ENCODE measurements around the gene CDKAL1.
"Not testable (repeated sequence)": the region's sequence is repeated elsewhere in the genome, so short reads cannot be mapped to it uniquely, and the experiment has no call there.

CDKAL1 gene

DNA sequence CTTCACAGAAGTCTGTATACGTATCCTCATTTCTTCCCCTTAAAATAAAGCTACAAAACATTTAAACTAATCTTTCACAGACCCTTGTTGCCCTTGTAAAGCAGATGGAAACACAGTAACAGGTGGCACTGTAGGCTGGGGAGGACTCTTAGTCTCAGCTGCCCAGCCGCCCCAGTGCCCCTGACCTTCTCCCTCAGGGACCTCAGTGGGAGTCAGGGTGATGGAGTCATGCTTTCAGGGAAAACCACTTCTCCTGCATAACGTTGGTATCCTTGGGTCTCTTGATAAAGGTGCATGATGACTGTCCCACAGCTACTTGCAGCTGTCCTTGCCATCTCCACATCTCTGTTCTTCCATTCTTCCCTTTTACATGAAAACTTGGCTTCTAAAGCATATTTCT is 198.6 kb downstream of the CDKAL1 start:
- DNase-seq (ENCODE audit: low spot score) (no peak), FAIRE-seq (no peak)

DNA sequence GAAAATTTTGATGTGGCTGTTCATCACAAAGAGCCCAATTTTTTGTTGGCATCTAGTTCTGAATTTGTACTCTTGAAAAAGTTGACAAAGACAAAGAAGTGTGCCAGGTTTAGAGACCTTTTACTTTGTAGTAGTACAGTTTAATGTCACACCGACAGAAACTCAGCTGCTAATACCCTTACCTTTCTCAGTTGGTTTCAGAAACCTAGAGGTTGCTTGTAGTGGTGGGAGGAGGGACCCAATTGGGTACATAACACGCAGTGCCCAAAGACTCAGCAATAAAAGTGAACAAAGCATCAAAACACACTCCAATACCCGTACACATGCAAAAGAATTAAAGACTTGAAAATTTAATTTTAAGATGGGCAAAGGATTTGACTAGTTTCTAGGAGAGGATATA is 203.7 kb downstream of the CDKAL1 start:
- no peak for FAIRE-seq
- DNase-seq (ENCODE audit: low spot score) = no peak

DNA sequence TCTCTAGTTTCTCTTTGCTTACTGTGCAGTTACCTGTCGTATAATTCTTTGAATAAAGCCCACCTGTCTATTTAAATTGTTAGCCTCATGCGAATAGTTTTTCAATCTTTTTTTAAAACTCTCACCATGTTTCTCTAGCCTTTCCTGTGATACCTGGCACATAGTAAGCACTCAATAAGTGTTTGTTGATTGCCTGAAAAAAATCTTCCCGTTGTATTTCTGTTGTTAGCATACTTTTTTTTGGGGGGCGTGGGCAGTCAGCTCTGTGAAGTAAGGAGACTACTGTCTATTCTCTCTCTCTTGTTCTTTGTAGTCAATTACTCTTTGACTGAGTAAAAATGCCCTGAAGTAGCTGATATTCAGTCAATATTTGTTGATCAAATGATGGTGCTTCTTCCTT is 205.8 kb downstream of the CDKAL1 start:
- FAIRE-seq = no peak

DNA sequence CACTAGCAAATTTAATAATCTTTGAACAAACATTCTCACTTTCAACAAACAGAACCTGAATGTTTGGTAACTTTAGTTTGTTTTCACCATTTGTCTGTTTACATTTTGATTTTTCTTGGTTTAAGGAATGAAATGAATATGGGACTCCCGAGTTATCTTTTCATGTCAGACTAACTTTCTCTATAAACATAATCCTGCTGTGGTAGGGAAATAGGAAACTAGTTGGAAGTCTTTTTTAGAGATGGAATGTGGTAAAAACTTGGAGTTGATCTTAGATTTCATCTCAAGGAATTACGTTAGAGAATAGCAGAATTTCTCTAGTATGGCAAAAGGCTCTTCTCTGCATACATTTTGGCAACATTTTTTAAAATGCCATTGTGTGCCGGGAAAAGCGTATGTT is 206.5 kb downstream of the CDKAL1 start:
- DNase-seq (ENCODE audit: low spot score) (no peak), FAIRE-seq (no peak)

More for the DNA sequence above, 205.8 kb downstream of the CDKAL1 start:
- no peak for DNase-seq (ENCODE audit: low spot score)

DNA sequence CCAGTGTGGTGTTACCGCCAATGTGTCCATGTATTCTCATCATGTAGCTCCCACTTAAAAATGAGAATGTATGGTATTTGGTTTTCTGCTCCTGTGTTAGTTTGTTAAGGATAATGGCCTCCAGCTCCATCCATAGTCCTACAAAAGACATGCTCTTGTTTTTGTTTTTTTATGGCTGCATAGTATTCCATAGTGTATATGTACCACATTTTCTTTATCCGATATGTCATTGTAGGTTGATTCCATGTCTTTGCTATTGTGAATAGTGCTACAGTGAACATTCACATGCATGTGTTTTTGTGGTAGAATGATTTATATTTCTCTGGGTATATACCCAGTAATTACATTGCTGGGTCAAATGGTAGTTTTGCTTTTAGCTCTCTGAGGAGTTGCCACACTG is 207.2 kb downstream of the CDKAL1 start:
- DNase-seq (ENCODE audit: low spot score) = no peak
- no peak for FAIRE-seq

DNA sequence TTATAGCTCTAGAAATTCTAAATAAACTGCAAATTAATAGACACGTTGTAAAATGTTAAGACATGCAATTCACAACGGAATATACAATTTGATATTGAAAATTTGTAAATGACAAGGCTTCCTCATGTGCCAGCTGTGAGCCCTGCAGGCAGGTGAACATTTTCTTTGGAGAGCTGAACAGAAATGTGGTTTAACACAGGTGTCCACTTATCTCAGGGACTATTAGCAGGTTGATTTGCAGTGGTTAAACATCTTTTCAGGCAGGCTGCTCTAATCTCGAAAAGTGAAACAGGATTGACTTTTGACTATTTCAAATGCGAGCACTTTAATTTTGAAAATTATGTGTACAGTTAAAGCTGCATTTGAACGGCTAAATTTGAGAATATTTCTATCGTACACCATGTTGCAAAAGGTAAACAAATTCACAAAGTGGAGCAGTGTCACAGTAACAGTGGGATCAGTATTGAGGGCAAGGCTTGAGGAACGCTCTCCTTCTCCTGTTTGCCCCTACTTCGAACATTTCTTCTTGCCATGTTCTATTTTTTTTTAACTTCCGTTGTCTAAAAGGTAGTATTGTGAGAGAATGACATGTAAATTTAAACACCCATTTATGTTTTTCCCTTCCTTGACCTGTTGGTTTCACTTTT is 210.8 kb downstream of the CDKAL1 start:
- DNase-seq (ENCODE audit: low spot score) (no peak), FAIRE-seq (no peak)

DNA sequence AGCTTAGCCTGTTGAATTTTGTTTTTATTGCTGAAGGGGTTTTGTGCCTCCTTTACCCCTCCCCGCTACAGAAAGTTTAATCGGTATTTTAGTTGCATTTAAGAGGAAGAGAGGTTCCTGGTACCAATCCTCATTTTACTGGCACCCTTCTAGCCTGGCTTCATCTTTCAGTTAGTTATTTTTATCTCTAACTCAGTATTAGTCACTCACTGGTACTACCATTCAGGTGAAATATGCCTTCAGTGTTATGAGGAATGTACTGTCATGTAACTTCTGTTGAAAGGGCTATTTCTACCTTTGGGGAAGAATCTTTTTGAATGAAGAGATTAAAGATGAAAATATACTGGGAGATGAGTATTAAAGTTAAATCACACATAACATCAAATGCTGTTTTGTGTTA is 211.8 kb downstream of the CDKAL1 start:
- DNase-seq (ENCODE audit: low spot score) (peak; percentile 18), FAIRE-seq (peak; percentile 74)

DNA sequence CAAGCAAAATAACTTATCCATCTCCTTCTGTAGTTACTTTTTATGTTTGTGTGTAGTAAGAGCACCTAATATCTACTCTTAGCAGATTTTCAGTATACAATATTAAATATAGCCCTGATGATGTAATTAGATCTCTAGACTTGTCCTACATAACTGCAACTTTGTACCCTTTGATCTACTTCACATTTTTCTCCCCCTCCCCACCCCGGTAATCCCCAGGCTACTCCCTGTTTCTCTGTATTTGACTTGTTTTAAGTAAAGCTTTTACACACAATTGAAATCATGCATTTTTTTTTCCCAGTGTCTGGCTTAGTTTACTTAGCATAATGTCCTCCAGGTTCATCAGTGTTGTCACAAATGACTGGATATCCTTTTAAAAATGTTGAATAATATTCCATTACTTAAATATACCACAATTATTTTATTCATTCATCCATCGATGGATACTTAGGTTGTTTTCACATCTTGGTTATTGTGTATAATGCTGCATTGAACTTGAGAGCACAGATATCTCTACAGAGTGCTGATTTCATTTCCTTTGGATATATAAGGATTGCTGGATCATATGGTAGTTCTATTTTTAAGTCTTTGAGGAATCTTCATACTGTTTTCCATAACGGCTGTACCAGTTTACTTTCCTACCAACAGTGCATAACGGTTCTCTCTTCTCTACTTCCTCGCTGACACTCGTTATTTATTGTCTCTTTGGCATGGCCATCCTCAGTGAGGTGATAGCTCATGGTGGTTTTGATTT is 212.7 kb downstream of the CDKAL1 start:
- no peak for FAIRE-seq

DNA sequence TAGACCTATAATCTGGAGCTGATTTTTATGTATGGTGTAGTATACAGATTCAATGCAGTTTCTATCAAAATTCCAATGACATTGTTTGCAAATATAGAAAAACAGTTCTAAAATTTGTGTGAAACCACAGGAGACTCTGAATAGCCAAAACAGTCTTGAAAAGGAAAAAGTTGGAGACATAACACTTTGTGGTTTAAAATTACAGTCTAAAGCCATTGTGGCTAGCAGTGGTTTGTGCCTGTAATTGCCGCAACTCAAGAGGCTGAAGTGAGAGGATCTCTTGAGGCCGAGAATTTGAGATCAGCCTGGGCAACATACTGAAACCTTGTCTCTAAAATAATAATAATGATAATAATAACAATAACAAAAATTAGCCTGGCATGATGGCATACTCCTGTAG is 213.7 kb downstream of the CDKAL1 start:
- FAIRE-seq (no peak), DNase-seq (ENCODE audit: low spot score) (no peak)

More for the DNA sequence above, 212.7 kb downstream of the CDKAL1 start:
- DNase-seq (ENCODE audit: low spot score) = no peak

DNA sequence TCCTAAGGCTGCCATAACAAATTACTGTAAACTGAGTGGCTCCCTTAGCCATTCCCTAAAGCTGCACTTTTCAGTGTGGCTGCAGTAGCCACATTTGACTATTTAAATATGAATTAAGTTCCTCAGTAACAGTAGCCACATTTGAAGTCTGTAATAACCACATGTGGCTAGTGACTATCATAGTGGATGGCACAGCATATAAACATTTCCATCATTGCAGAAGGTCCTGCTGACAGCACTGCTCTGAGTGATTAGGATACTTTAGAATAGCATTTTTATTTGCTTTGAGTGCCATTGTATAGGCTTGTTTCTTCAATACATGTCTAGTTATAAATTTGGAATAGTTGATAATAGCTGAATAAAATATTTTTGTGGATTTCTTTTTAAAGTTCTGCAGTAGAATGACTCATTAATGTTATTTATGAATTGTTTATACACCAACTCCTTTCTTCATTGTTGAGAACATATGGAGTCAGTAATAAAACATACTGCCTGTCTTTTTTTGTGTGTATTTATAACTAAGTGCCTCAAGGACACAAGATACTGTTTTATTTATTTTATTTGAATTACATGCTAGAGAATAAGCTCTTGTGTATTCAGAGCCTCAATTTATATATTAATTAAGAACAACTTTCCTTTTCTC is 217.2 kb downstream of the CDKAL1 start:
- no peak for FAIRE-seq
- no peak for DNase-seq (ENCODE audit: low spot score)

DNA sequence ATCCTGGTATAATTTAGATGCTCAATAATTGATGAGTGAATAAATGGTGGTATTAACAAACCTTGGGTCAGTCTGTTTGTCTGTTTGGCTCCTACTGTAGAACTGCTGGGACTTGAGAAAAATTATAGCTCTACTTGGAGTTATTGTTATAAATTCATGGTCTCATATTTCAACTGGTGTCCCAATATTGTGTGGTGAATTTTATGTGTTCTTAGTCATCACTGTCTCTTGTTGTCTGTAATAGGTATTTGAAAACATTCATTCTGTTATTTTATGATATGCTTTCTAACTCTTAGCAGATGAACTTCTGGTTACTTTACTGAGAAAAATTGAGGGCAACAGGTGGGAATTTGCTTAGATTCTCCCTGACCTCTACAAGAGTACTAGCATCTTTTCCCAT is 221.4 kb downstream of the CDKAL1 start:
- DNase-seq (ENCODE audit: low spot score) (no peak), FAIRE-seq (no peak)

DNA sequence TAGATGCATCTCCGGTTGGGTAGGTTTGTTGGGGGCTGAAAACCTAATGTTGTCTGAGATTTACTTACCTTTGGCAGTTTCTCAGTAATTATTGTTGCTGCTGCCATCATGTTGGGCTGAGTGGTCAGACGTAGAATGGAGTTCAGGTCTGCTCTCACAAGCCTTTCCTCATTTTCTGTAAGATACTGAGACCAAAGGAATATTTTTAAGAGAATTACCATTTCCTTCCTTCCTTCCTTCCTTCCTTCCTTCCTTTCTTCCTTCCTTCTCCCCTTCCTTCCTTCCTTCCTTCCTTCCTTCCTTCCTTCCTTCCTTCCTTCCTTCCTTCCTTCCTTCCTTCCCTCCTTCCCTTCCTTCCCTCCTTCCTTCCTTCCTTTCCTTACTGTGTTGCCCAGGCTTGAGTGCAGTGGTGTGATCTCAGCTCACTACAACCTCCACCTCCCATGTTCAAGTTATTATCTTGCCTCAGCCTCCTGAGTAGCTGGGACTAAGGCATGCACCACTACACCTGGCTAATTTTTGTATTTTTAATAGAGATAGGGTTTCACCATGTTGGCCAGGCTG is 222.4 kb downstream of the CDKAL1 start:
- DNase-seq (ENCODE audit: low spot score); FAIRE-seq: not testable (repeated sequence)

DNA sequence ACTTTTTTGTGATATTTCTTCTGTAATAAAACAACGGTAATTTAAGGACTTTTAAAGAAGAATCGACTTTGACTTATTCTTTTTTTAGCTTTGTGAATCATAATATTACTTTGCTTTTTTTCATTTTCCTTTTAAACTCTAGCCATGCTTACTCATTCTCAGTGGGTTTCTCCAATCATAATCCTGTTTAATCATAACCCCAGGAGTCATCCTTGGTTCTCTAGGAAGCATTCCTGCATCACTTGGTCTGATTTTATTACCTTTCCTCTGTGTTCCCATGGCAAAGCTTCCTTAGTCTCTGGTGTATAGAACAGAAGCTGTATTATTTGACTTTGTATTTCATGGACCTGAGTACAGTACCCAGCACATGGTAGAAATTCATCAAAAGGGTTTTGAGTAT is 223.5 kb downstream of the CDKAL1 start:
- FAIRE-seq (peak; percentile 95), DNase-seq (ENCODE audit: low spot score) (peak; percentile 78)

DNA sequence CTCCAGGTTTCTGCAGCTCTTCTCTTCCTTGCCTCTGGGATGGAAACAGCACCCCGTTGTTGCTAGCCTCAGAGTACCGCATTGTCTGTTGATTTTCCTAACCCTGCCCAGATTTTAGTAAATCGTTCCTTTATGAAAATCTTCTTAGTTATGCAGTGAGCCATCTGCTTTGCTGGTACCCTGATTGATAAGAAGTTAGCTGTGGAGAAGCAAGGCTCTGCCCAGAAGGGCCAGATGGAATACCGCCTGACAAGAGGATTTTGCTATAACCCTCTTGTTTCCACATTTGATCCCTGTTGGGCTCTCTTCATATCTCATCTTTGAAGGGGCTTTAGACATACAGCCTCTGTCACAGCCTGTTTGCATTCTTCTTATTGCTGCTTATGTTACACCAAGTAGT is 229.0 kb downstream of the CDKAL1 start:
- FAIRE-seq = no peak
- DNase-seq (ENCODE audit: low spot score) = no peak

DNA sequence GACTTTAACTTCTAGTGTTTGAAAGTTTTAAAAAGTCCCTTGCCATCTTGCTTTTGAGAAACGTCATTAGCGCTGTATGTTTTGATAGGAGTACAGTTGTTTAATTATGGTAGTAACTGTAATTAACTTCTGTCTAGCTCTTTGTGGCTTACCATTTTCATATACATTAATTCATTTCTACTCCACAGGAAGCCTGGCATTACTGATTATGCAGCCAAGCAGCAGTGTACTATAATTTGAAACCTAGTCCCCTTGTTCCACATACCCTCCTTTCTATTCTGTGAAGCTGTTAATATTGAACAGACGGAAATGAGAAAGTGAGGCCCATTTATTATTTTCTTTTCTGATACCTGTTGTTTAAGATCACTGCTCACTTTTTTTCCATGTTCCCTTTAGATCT is 235.4 kb downstream of the CDKAL1 start:
- no peak for DNase-seq (ENCODE audit: low spot score)
- no peak for FAIRE-seq

DNA sequence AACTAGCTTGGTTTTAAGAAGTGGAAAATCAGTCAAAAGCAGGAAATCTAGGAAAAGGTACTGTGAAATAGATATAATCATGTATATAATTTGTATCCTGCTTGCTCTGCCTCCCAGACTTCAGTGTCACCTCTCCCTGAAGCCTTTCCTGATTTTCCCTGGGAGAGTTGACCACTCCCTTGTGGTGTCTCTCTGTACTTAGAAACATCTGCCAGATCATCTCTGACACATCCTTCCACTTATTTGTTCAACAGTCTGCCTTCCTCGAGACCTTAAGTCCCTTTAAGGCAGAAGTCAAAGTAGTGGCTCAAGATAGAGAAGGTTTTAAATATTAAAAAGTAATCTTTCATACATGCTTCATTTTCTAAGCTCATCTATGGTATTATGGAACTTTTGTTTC is 236.5 kb downstream of the CDKAL1 start:
- no peak for DNase-seq (ENCODE audit: low spot score)
- FAIRE-seq = no peak

DNA sequence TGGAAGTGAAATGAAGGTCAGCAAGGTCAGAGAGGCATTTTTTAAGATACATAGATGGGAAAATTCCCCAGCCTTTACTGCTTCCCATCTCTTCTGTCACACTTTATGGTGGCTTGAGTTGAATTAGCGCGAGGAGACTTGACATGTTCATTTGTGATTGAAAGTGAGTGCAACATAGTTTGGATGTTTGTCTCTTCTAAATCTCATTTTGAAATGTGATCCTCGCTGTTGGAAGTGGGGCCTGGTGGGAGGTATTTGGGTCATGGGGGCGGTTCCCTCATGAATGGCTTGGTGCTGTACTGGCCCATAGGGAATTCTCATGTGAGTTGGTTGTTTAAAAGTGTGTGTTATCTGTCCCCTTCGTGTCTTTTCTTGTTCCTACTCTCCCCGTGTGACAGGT is 237.2 kb downstream of the CDKAL1 start:
- FAIRE-seq (no peak), DNase-seq (ENCODE audit: low spot score) (no peak)

DNA sequence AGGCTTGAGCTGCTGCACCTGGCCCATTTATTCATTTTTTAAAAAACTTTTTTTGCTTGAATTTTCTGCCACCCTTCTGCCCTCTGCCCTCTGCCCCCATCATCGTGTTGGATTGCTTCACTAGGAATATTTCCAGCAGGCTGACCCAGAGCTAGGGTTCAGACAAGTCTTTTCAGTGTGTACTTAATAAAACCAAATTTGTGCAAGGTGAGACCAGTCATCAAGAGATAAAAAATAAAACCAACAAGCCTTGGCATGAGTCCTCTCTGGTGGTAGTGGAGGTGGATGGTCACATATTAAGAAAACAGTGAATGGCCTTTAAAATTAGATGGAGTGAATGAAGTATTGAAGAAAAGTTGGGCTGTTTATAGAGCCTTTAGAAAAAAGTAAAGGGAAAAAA is 239.6 kb downstream of the CDKAL1 start:
- DNase-seq (ENCODE audit: low spot score) (no peak), FAIRE-seq (no peak)

DNA sequence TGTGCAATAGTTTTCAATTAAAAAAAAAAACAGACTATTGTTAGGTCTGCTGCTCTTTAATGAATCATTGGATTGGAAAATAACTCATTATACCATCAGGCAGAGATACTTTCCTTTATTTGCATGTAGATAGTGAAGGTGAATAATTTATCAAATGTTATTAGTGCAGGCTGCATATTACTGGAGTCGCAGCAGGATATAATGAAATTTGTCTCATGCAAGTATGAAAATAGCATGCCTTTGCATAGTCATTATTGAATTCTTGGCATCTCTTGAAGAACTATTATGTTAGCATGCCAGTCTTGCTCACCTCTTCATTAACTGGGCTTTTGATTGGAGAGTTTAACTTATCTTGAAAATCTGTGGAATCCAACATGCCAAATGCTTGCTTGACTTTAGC is 241.7 kb downstream of the CDKAL1 start:
- no peak for DNase-seq (ENCODE audit: low spot score)
- no peak for FAIRE-seq

DNA sequence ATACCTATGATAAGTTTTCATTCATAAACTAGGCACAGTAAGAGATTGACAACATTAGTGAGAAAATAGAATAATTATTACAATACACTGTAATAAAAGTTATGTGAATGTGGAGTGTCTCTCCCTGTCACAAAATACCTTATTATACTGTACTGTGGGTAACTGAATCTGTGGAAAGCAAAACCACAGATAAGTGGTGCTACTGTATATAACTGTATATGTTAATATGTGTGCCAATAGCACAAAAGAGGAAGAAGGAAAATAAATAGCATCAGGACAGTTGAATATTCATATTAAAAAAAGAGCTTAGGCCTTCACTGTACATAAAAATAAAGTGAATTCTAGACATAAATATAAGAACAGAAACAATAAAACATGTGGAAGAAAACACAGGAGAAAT is 243.5 kb downstream of the CDKAL1 start:
- DNase-seq (ENCODE audit: low spot score) (no peak), FAIRE-seq (no peak)

DNA sequence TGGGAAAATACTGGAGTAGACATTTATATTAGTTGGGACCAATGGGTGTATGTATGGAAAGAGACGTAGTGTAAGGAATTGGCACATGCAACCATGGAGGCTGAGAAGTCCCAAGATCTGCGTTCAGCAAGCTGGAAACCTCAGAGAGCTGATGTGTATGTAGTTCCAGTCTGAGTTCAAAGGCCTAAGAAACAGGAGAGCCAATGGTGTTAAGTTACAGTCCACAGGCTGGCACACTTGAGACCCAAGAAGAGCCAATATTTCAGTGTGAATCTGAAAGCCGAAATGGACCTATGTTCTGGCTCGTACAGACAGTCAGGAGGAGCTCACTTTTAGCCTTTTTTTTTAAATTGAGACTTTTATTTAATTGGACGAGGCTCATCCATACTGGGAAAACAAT is 244.2 kb downstream of the CDKAL1 start:
- DNase-seq (ENCODE audit: low spot score) = no peak
- no peak for FAIRE-seq

DNA sequence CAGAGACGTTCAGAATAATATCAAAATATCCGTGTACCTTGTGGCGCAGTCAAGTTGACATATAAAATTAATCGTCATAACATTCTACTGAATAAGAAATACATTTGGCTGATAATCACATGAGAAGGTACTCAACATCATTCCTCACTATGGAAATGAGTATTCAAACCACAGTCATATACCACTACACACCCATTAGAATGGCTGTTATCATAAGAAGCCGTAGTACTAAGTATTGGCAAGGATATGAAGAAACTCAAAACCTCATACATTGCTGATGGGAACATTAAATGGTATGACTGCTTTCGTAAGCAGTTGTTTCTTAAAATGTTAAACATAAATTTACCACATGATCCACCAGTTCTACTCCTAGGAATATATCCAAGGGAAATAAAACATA is 244.7 kb downstream of the CDKAL1 start:
- FAIRE-seq = no peak
- no peak for DNase-seq (ENCODE audit: low spot score)

Measured in RCC 7860 (cell line).